Keratinocyte (primary cell): ENCODE data around the gene PPARD. TPM values are rescaled to one million over a fixed set of nuclear protein-coding genes. Genes with fewer than 3 reads are reported as not detected.

Experiments
- DNase-seq: peaks from one replicate; pipeline ENCODE4 v3.0.0-alpha.2; 2011; ENCODE audit warnings: low read depth, missing footprints, low spot score
- FAIRE-seq: peaks from 2 replicates; lab custom pipeline; 2011; peaks lifted over from hg19 to GRCh38; lab: Jason Lieb, UNC
- H2AFZ ChIP-seq: 2 replicates; pipeline ENCODE4 v1.6.0; 2012; ENCODE audit warnings: low read length, control low read depth, inconsistent platforms; ENCODE audit not compliant: control insufficient read depth
- H3K27ac ChIP-seq: 2 replicates; pipeline ENCODE4 v1.5.1; 2011; ENCODE audit warnings: low read length; ENCODE audit not compliant: control insufficient read depth, insufficient read depth
- H3K27me3 ChIP-seq: 3 replicates; pipeline ENCODE4 v1.6.0; 2011; ENCODE audit warnings: low read length; ENCODE audit not compliant: control insufficient read depth, insufficient read depth; ENCODE audit errors: extremely low read depth
- H3K36me3 ChIP-seq, 2 experiments: 2 replicates in 1 of 2; 3 replicates in 1 of 2; pipeline ENCODE4 v1.5.1; 2011; ENCODE audit warnings: low read length in 2 of 2, mild to moderate bottlenecking in 1 of 2; ENCODE audit not compliant: control insufficient read depth in 2 of 2, insufficient read depth in 2 of 2; ENCODE audit errors: extremely low read depth in 1 of 2
- H3K4me1 ChIP-seq: 3 replicates; pipeline ENCODE4 v1.5.1; 2011; ENCODE audit warnings: low read length; ENCODE audit not compliant: control insufficient read depth, insufficient read depth; ENCODE audit errors: extremely low read depth
- H3K4me2 ChIP-seq: 3 replicates; pipeline ENCODE4 v1.6.0; 2011; ENCODE audit warnings: low read depth, low read length; ENCODE audit not compliant: control insufficient read depth, insufficient read depth; ENCODE audit errors: extremely low read depth
- H3K4me3 ChIP-seq, 3 experiments: fragments of 200-600 bp in 1 of 3; sonication (generic) in 1 of 3; 2 replicates in 2 of 3; 3 replicates in 1 of 3; pipeline ENCODE4 v1.5.1; 2011 to 2016; ENCODE audit warnings: low read length in 3 of 3, mild to moderate bottlenecking in 3 of 3, control low read depth in 2 of 3, inconsistent platforms in 1 of 3, low read depth in 1 of 3, mixed read lengths in 1 of 3, mixed run types in 1 of 3, moderate library complexity in 1 of 3; ENCODE audit not compliant: control insufficient read depth in 2 of 3, insufficient read depth in 2 of 3; ENCODE audit errors: extremely low read depth in 1 of 3
- H3K79me2 ChIP-seq: 2 replicates; pipeline ENCODE4 v1.6.0; 2012; ENCODE audit warnings: low read length; ENCODE audit not compliant: control insufficient read depth, insufficient read depth
- H3K9ac ChIP-seq: 3 replicates; pipeline ENCODE4 v1.6.0; 2011; ENCODE audit warnings: low read length; ENCODE audit not compliant: control insufficient read depth, insufficient read depth; ENCODE audit errors: extremely low read depth
- H3K9me1 ChIP-seq: 3 replicates; pipeline ENCODE4 v1.6.0; 2011; ENCODE audit warnings: low read length; ENCODE audit not compliant: control insufficient read depth, insufficient read depth; ENCODE audit errors: extremely low read depth
- H3K9me3 ChIP-seq: 2 replicates; pipeline ENCODE4 v1.5.1; 2012; ENCODE audit warnings: low read depth, low read length; ENCODE audit not compliant: control insufficient read depth
- H4K20me1 ChIP-seq: 3 replicates; pipeline ENCODE4 v1.6.0; 2011; ENCODE audit warnings: low read length; ENCODE audit not compliant: control insufficient read depth, insufficient read depth; ENCODE audit errors: extremely low read depth
- EZH2 ChIP-seq: IDR thresholded peaks from one replicate; pipeline ENCODE4 v1.6.1; 2012; ENCODE audit warnings: inconsistent platforms, mild to moderate bottlenecking, low read length, moderate library complexity
- dilution Hi-C: fragments of 300-500 bp; cut with MboI; formaldehyde crosslinking; loops from one replicate; pipeline ENCODE4 v1.7.0; 2020; ENCODE audit warnings: low sequenced_read_pairs; ENCODE audit not compliant: extremely low pct_ligation_motif_present
- polyA plus RNA-seq, 5 experiments: library from polyadenylated mRNA; depleted of rRNA in 3 of 5; stranded (reverse) in 3 of 5; stranded (forward) in 1 of 5; unstranded in 1 of 5; fragments of >200 nt; gene quantifications; 1 replicate in 1 of 5; 2 replicates in 3 of 5; 3 replicates in 1 of 5; pipeline versions ENCODE4 v1.2.1 to v1.2.3, GENCODE V29; 2011 to 2012; ENCODE audit warnings: missing spikeins in 2 of 5, low read depth in 1 of 5, low replicate concordance in 1 of 5
- TF ChIP-seq, protein P1 (sequence below), 3 experiments: IDR thresholded peaks in 1 of 3; conservative IDR thresholded peaks in 1 of 3; optimal IDR thresholded peaks in 1 of 3; 2 replicates in 2 of 3; 3 replicates in 1 of 3; pipeline versions ENCODE3 to v1.5.1; 2011; ENCODE audit warnings: low read length in 3 of 3, mild to moderate bottlenecking in 3 of 3, moderate library complexity in 2 of 3, control low read depth in 1 of 3, inconsistent platforms in 1 of 3; ENCODE audit not compliant: insufficient read depth in 2 of 3; ENCODE audit errors: extremely low read depth in 1 of 3

Gene PPARD
- polyA plus RNA-seq, 1 donor (not counting 4 experiments of a cell fraction or from before 2014, with no cell fraction given) = 15.1 TPM

DNA sequence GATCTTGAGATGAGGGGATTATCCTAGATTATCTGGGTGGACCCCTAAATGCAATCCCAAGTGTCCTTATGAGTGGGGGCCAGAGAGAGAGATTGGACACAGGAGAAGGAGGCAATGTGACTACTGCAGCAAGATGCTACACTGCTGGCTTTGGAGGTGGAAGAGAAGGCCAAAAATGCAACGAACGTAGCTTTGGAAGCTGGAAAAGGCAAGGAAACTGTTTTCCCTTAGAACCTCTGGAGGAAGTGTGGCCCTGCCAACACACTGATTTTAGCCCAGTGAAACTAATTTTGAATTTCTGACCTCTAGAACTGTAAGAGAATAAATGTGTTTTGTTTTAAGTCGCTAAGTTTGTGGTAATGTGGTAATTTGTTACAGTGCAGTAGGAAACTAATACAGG, 15.7 kb downstream of the PPARD start:
- Histone ChIP-seq H3K79me2 (peaks cover 10% of the 10 kb centered on the region), H3K27me3 (no peaks in the 10 kb centered on the region), H2AFZ (no peak overlapping the region), H3K9me1 (peaks cover 4% of the 10 kb centered on the region), H3K9me3 (no peaks in the 10 kb centered on the region), H4K20me1 (no peaks in the 10 kb centered on the region), H3K4me2 (no peak overlapping the region), H3K27ac (no peak overlapping the region), H3K4me1 (peaks cover 13% of the 10 kb centered on the region), H3K36me3 (peaks cover 18 to 23% of the 10 kb centered on the region in 2 experiments), H3K9ac (no peak overlapping the region), H3K4me3 (no peak overlapping the region)
- dilution Hi-C loops = no loop called here
- TF ChIP-seq, protein P1, sequence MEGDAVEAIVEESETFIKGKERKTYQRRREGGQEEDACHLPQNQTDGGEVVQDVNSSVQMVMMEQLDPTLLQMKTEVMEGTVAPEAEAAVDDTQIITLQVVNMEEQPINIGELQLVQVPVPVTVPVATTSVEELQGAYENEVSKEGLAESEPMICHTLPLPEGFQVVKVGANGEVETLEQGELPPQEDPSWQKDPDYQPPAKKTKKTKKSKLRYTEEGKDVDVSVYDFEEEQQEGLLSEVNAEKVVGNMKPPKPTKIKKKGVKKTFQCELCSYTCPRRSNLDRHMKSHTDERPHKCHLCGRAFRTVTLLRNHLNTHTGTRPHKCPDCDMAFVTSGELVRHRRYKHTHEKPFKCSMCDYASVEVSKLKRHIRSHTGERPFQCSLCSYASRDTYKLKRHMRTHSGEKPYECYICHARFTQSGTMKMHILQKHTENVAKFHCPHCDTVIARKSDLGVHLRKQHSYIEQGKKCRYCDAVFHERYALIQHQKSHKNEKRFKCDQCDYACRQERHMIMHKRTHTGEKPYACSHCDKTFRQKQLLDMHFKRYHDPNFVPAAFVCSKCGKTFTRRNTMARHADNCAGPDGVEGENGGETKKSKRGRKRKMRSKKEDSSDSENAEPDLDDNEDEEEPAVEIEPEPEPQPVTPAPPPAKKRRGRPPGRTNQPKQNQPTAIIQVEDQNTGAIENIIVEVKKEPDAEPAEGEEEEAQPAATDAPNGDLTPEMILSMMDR (optimal IDR thresholded peaks at IDR 0.05 in 1 of 3, IDR thresholded peaks at IDR 0.05 in 1 of 3, conservative IDR thresholded peaks at IDR 0.05 in 1 of 3; ENCODE audit: extremely low read depth in 1 of 3, insufficient read depth in 2 of 3, low read length in 3 of 3) = no peak
- TF ChIP-seq EZH2 = no peak
- FAIRE-seq (no peak), DNase-seq (no peak)

DNA sequence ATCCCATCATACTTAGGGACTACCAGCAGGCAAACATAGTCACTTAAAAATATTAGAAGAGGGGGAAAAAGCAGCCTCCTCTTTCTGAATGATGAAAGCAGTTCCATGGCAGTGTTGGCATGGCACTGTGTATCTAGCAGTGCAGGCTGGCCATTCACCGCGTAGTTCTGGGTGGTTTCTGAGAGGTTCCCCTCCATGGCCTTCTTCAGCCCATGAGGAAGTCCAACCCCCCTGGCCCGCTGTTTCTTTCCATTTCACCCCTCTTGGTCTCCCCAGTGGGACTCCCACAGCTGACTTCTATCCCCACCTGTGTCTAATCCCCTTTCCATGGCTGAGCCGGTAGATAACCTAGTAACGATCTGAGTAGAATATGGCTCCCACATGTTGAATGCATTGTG, 17.0 kb downstream of the PPARD start:
- no peak overlapping the region for H2AFZ ChIP-seq
- no peak overlapping the region for H3K27ac ChIP-seq
- peaks cover 10% of the 10 kb centered on the region for H3K79me2 ChIP-seq
- no peaks in the 10 kb centered on the region for H4K20me1 ChIP-seq
- peaks cover 13% of the 10 kb centered on the region for H3K4me1 ChIP-seq
- FAIRE-seq (no peak), DNase-seq (no peak)
- no peaks in the 10 kb centered on the region for H3K27me3 ChIP-seq
- no peak overlapping the region for H3K9ac ChIP-seq
- TF ChIP-seq, protein P1 (optimal IDR thresholded peaks at IDR 0.05 in 1 of 3, IDR thresholded peaks at IDR 0.05 in 1 of 3, conservative IDR thresholded peaks at IDR 0.05 in 1 of 3; ENCODE audit: extremely low read depth in 1 of 3, insufficient read depth in 2 of 3, low read length in 3 of 3) = no peak
- TF ChIP-seq EZH2 = no peak
- dilution Hi-C loops = no loop called here
- H3K4me3 ChIP-seq = no peak overlapping the region
- H3K4me2 ChIP-seq = no peak overlapping the region
- no peaks in the 10 kb centered on the region for H3K9me3 ChIP-seq
- peaks cover 4% of the 10 kb centered on the region for H3K9me1 ChIP-seq
- peaks cover 18 to 19% of the 10 kb centered on the region in 2 experiments for H3K36me3 ChIP-seq
